ENCODE data around the gene MYO5B.

Gene MYO5B

GRCh38 chr18:50090370-50091312 lies 104.3 kb downstream of the MYO5B start:
- TF ChIP-seq ZFX (IDR thresholded peaks at IDR 0.05) (no peak), CTCF (conservative IDR thresholded peaks at IDR 0.05) (no peak)
- no peak overlapping the region for H3K27ac ChIP-seq

- no peak for TF ChIP-seq CTCF (conservative IDR thresholded peaks at IDR 0.05)
- no peak for TF ChIP-seq ZFX (IDR thresholded peaks at IDR 0.05)
- H3K27ac ChIP-seq, result no peak overlapping the region
These were observed 105.2 kb downstream of the MYO5B start for GRCh38 chr18:50089702-50090101.

- TF ChIP-seq CTCF (conservative IDR thresholded peaks at IDR 0.05) (no peak), ZFX (IDR thresholded peaks at IDR 0.05) (no peak)
These were observed 111.2 kb downstream of the MYO5B start for GRCh38 chr18:50083708-50084107.

GRCh38 chr18:50080932-50081560 lies 113.9 kb downstream of the MYO5B start:
- no peak overlapping the region for H3K27ac ChIP-seq
- TF ChIP-seq CTCF (conservative IDR thresholded peaks at IDR 0.05), result no peak
- TF ChIP-seq ZFX (IDR thresholded peaks at IDR 0.05), result no peak

More at GRCh38 chr18:50083708-50084107, 111.2 kb downstream of the MYO5B start:
- no peak overlapping the region for H3K27ac ChIP-seq

- no peak overlapping the region for H3K27ac ChIP-seq
- TF ChIP-seq CTCF (conservative IDR thresholded peaks at IDR 0.05), result no peak
- no peak for TF ChIP-seq ZFX (IDR thresholded peaks at IDR 0.05)
These were observed 114.6 kb downstream of the MYO5B start for GRCh38 chr18:50080316-50080715.

- no peak for TF ChIP-seq ZFX (IDR thresholded peaks at IDR 0.05)
- TF ChIP-seq CTCF (conservative IDR thresholded peaks at IDR 0.05), result no peak
- H3K27ac ChIP-seq, result no peak overlapping the region
These were observed 115.2 kb downstream of the MYO5B start for GRCh38 chr18:50079571-50080295.
